PC-3 (cell line): ENCODE results near the gene KLHL40. TPM values are rescaled to one million over a fixed set of nuclear protein-coding genes. Genes with fewer than 3 reads are reported as not detected.

Experiments used
- ATAC-seq: fragments of 200-7000 bp; cut with Tn5 transposase; 2 replicates; pipeline ENCODE4 v1.9.1; 2020; ENCODE audit warnings: mild to moderate bottlenecking, moderate library complexity
- BruUV-seq: library from RNA; stranded (reverse); fragments of 400-500 nt; replicated peaks from 2 replicates; lab custom pipeline; 2021; lab: Mats Ljungman, UMichigan
- CTCF ChIA-PET: fragments of 300-600 bp; sonication (Branson Sonifier 250); formaldehyde crosslinking; loops from one replicate; lab custom pipeline; 2022; ENCODE audit warnings: antibody characterized with exemption; lab: Charles Lee
- POLR2A ChIA-PET: fragments of 300-600 bp; sonication (Branson Sonifier 250); formaldehyde crosslinking; loops from one replicate; lab custom pipeline; 2022; ENCODE audit warnings: antibody characterized with exemption; ENCODE audit not compliant: unreplicated experiment; lab: Charles Lee
- DNase-seq: peaks from one replicate; pipeline ENCODE4 v3.0.0-alpha.2; 2015
- H2AFZ ChIP-seq: fragments of 300-600 bp; sonication (generic); 2 replicates; pipeline ENCODE4 v1.6.0; 2016; ENCODE audit warnings: antibody characterized with exemption, low read length
- H3F3A ChIP-seq: fragments of 300-600 bp; sonication (generic); one replicate; pipeline ENCODE4 v1.6.0; 2017; ENCODE audit warnings: antibody characterized with exemption, low read length, control low read depth, mild to moderate bottlenecking; ENCODE audit not compliant: unreplicated experiment
- H3K27ac ChIP-seq: fragments of 300-600 bp; sonication (generic); 2 replicates; pipeline ENCODE4 v1.5.1; 2016; ENCODE audit warnings: mild to moderate bottlenecking, low read length
- H3K27me3 ChIP-seq: fragments of 300-600 bp; sonication (generic); 2 replicates; pipeline ENCODE4 v1.6.1; 2016; ENCODE audit warnings: low read length, mixed read lengths
- H3K36me3 ChIP-seq: fragments of 300-600 bp; sonication (generic); 2 replicates; pipeline ENCODE4 v1.6.1; 2016; ENCODE audit warnings: low read depth, mixed run types, low read length, mixed read lengths
- H3K4me1 ChIP-seq: fragments of 300-600 bp; sonication (generic); 2 replicates; pipeline ENCODE4 v1.5.1; 2016; ENCODE audit warnings: low read length; ENCODE audit not compliant: insufficient read depth
- H3K4me2 ChIP-seq: fragments of 300-600 bp; sonication (generic); 2 replicates; pipeline ENCODE4 v1.6.0; 2016; ENCODE audit warnings: low read length
- H3K4me3 ChIP-seq: fragments of 300-600 bp; sonication (generic); 2 replicates; pipeline ENCODE4 v1.5.1; 2016; ENCODE audit warnings: mild to moderate bottlenecking, low read length, mixed read lengths
- H3K79me2 ChIP-seq: fragments of 300-600 bp; sonication (generic); 2 replicates; pipeline ENCODE4 v1.6.1; 2017; ENCODE audit warnings: low read length, mixed read lengths
- H3K9ac ChIP-seq: fragments of 300-600 bp; sonication (generic); 2 replicates; pipeline ENCODE4 v1.6.0; 2016; ENCODE audit warnings: mild to moderate bottlenecking, low read length
- H3K9me2 ChIP-seq: fragments of 300-600 bp; sonication (generic); replicated peaks from 2 replicates; pipeline ENCODE4 v1.6.1; 2016; ENCODE audit warnings: mixed run types, low read length, mixed read lengths
- H3K9me3 ChIP-seq: fragments of 300-600 bp; sonication (generic); 2 replicates; pipeline ENCODE4 v1.6.1; 2016; ENCODE audit warnings: low read length, mixed read lengths
- H4K20me1 ChIP-seq: fragments of 300-600 bp; sonication (generic); 2 replicates; pipeline ENCODE4 v1.6.1; 2016; ENCODE audit warnings: low read length, mixed read lengths
- CTCF ChIP-seq: fragments of 300-600 bp; sonication (generic); conservative IDR thresholded peaks from 2 replicates; pipeline ENCODE4 v1.5.1; 2017; ENCODE audit warnings: antibody characterized with exemption, low read depth, mild to moderate bottlenecking, low read length
- EZH2 ChIP-seq: fragments of 300-600 bp; sonication (generic); IDR thresholded peaks from one replicate; pipeline ENCODE4 v1.6.1; 2017; ENCODE audit warnings: antibody characterized with exemption, mild to moderate bottlenecking, low read length; ENCODE audit not compliant: unreplicated experiment
- EZH2phosphoT487 ChIP-seq: fragments of 300-600 bp; sonication (generic); IDR thresholded peaks from 2 replicates; pipeline ENCODE4 v1.6.1; 2018; ENCODE audit warnings: mild to moderate bottlenecking, antibody characterized with exemption, low read length, borderline replicate concordance
- intact Hi-C: fragments of 100-400 bp; cut with micrococcal nuclease; formaldehyde crosslinking; loops from 2 replicates; pipeline ENCODE4 v1.9.0; 2023
- total RNA-seq: library from RNA; depleted of rRNA; stranded (reverse); fragments of >200 nt; gene quantifications from 2 replicates; pipeline ENCODE4 v1.2.3, GENCODE V29; 2014

KLHL40 gene
- total RNA-seq, 1 experiment from 2014 or later = not detected

- DNase-seq (no peak), ATAC-seq (no peak)
- H3K9me2 ChIP-seq = no peaks in the 10 kb centered on the region
- H3K4me3 ChIP-seq = no peak overlapping the region
- no peaks in the 10 kb centered on the region for H3K27me3 ChIP-seq
- no peaks in the 10 kb centered on the region for H4K20me1 ChIP-seq
- H3K4me1 ChIP-seq = peaks cover 15% of the 10 kb centered on the region
- H3K36me3 ChIP-seq = no peaks in the 10 kb centered on the region
- no TSS peak for BruUV-seq
- no peak overlapping the region for H2AFZ ChIP-seq
- no peak overlapping the region for H3K9ac ChIP-seq
- H3K4me2 ChIP-seq = no peak overlapping the region
- POLR2A ChIA-PET = no interaction called here
- CTCF ChIA-PET = no interaction called here
- H3K27ac ChIP-seq = no peak overlapping the region
- H3K79me2 ChIP-seq = no peaks in the 10 kb centered on the region
- TF ChIP-seq EZH2phosphoT487 = no peak
- TF ChIP-seq CTCF = no peak
- no peak for TF ChIP-seq EZH2
- intact Hi-C loops = no loop called here
- no peaks in the 10 kb centered on the region for H3F3A ChIP-seq
- no peaks in the 10 kb centered on the region for H3K9me3 ChIP-seq
These were observed 2.7 kb downstream of the KLHL40 start for GRCh38 chr3:42688016-42688415.

GRCh38 chr3:42688487-42689420 lies 3.4 kb downstream of the KLHL40 start:
- no peaks in the 10 kb centered on the region for H3K79me2 ChIP-seq
- no peak overlapping the region for H3K4me3 ChIP-seq
- no TSS peak for BruUV-seq
- intact Hi-C loops = no loop called here
- H3K4me1 ChIP-seq = peaks cover 8% of the 10 kb centered on the region
- ATAC-seq (no peak), DNase-seq (no peak)
- no peaks in the 10 kb centered on the region for H3K9me3 ChIP-seq
- no peak overlapping the region for H2AFZ ChIP-seq
- TF ChIP-seq EZH2 (no peak), CTCF (no peak), EZH2phosphoT487 (no peak)
- POLR2A ChIA-PET = no interaction called here
- no peaks in the 10 kb centered on the region for H4K20me1 ChIP-seq
- H3K4me2 ChIP-seq = no peak overlapping the region
- no peaks in the 10 kb centered on the region for H3K27me3 ChIP-seq
- H3K9ac ChIP-seq = no peak overlapping the region
- CTCF ChIA-PET = no interaction called here
- no peaks in the 10 kb centered on the region for H3K36me3 ChIP-seq
- no peak overlapping the region for H3K27ac ChIP-seq
- no peaks in the 10 kb centered on the region for H3F3A ChIP-seq
- no peaks in the 10 kb centered on the region for H3K9me2 ChIP-seq
